Measurements from ENCODE around the gene LRRC36.

- no peak for TF ChIP-seq HBP1 (CRISPR knock-in tag; IDR thresholded peaks at IDR 0.05; ENCODE audit: low read depth)
- TF ChIP-seq MYC (CRISPR knock-in tag; IDR thresholded peaks at IDR 0.05; ENCODE audit: borderline replicate concordance) = no peak
- no peak for TF ChIP-seq ARNT (IDR thresholded peaks at IDR 0.05)
- TF ChIP-seq SMARCC2 (IDR thresholded peaks at IDR 0.05) = no peak
- no peak for TF ChIP-seq TP53 (CRISPR knock-in tag; conservative IDR thresholded peaks at IDR 0.05)
- TF ChIP-seq, protein P1, sequence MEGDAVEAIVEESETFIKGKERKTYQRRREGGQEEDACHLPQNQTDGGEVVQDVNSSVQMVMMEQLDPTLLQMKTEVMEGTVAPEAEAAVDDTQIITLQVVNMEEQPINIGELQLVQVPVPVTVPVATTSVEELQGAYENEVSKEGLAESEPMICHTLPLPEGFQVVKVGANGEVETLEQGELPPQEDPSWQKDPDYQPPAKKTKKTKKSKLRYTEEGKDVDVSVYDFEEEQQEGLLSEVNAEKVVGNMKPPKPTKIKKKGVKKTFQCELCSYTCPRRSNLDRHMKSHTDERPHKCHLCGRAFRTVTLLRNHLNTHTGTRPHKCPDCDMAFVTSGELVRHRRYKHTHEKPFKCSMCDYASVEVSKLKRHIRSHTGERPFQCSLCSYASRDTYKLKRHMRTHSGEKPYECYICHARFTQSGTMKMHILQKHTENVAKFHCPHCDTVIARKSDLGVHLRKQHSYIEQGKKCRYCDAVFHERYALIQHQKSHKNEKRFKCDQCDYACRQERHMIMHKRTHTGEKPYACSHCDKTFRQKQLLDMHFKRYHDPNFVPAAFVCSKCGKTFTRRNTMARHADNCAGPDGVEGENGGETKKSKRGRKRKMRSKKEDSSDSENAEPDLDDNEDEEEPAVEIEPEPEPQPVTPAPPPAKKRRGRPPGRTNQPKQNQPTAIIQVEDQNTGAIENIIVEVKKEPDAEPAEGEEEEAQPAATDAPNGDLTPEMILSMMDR (CRISPR knock-in tag; IDR thresholded peaks at IDR 0.05) = no peak
Observed at GRCh38 chr16:67336648-67337047, 10.0 kb downstream of the LRRC36 start.
